ENCODE measurements around the gene PTP4A2. TPM values are rescaled to one million over a fixed set of nuclear protein-coding genes. Genes with fewer than 3 reads are reported as not detected.
A peak's percentile ranks its signal among the peaks of the same experiment; 100 is the strongest.

PTP4A2 gene
- total and polyA plus RNA-seq, 2 of the 8 experiments (the other 6 are each of a cell fraction or from before 2014, with no cell fraction given), result 87.4 to 214 TPM

DNA sequence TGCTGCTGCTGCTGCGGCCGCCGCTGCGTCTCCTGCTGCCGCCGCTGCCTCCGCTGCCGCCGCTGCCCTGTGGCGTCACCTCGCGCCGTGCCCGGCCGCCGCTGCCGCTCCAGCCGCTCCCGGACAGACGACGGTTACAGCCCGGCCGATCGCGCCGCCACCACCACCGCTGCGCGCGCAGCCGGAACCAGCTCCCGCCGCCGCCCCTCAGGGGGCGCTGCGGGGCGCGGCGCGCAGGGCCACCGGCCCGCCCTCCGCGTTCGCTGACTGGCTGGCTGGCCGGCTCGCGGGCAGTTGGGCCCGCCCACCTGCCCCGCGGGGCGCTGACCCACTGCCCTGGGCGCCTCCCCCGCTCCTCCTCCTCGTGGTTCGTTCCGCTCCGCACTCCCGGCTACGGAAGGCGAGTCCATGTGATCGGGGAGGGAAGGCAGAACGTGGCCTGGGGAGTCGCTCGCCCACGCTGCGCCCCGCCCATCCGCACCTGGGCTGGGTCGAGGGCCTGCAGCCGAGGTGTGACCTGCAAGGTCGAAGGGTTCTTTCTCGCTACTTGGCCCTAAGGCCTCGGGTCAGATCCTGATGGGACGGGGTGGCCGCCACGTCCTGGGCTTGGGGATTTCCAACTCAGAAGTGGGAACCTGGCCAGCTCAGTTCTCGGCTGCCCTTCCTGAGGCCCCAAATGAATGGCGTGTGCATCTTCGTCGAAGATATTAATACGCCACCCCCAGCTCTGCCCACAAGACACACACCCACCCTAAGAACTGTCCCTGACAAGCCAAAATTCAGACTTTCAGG is at the start of gene PTP4A2 (continued):
- TF ChIP-seq EP300 (IDR thresholded peaks at IDR 0.05; ENCODE audit: borderline replicate concordance in 1 of 2, low read depth in 2 of 2, low read length in 2 of 2) (peak in 1 of 2 experiments; percentile 100; a peak in 2 of 3 replicates), BACH1 (IDR thresholded peaks at IDR 0.05; ENCODE audit: low read length) (0 out of 2 replicates have a peak, but pooled peaks have one; percentile 44), KDM1A (IDR thresholded peaks at IDR 0.05; ENCODE audit: borderline replicate concordance, low read length) (peak; percentile 58; the same call in 1 of the 2 replicates), SRF (IDR thresholded peaks at IDR 0.05; ENCODE audit: low read depth, low read length) (no peak), TBP (IDR thresholded peaks at IDR 0.05; ENCODE audit: low read depth, low read length) (peak; percentile 23; the same call in 1 of the 2 replicates), POU5F1 (IDR thresholded peaks at IDR 0.05; ENCODE audit: low read depth, low read length) (no peak), BCL11A (IDR thresholded peaks at IDR 0.05; ENCODE audit: low read depth in 2 of 2, low read length in 2 of 2) (no peak), ASH2L (IDR thresholded peaks at IDR 0.05; ENCODE audit: low read length) (no peak)
- TF ChIP-seq, protein P1, sequence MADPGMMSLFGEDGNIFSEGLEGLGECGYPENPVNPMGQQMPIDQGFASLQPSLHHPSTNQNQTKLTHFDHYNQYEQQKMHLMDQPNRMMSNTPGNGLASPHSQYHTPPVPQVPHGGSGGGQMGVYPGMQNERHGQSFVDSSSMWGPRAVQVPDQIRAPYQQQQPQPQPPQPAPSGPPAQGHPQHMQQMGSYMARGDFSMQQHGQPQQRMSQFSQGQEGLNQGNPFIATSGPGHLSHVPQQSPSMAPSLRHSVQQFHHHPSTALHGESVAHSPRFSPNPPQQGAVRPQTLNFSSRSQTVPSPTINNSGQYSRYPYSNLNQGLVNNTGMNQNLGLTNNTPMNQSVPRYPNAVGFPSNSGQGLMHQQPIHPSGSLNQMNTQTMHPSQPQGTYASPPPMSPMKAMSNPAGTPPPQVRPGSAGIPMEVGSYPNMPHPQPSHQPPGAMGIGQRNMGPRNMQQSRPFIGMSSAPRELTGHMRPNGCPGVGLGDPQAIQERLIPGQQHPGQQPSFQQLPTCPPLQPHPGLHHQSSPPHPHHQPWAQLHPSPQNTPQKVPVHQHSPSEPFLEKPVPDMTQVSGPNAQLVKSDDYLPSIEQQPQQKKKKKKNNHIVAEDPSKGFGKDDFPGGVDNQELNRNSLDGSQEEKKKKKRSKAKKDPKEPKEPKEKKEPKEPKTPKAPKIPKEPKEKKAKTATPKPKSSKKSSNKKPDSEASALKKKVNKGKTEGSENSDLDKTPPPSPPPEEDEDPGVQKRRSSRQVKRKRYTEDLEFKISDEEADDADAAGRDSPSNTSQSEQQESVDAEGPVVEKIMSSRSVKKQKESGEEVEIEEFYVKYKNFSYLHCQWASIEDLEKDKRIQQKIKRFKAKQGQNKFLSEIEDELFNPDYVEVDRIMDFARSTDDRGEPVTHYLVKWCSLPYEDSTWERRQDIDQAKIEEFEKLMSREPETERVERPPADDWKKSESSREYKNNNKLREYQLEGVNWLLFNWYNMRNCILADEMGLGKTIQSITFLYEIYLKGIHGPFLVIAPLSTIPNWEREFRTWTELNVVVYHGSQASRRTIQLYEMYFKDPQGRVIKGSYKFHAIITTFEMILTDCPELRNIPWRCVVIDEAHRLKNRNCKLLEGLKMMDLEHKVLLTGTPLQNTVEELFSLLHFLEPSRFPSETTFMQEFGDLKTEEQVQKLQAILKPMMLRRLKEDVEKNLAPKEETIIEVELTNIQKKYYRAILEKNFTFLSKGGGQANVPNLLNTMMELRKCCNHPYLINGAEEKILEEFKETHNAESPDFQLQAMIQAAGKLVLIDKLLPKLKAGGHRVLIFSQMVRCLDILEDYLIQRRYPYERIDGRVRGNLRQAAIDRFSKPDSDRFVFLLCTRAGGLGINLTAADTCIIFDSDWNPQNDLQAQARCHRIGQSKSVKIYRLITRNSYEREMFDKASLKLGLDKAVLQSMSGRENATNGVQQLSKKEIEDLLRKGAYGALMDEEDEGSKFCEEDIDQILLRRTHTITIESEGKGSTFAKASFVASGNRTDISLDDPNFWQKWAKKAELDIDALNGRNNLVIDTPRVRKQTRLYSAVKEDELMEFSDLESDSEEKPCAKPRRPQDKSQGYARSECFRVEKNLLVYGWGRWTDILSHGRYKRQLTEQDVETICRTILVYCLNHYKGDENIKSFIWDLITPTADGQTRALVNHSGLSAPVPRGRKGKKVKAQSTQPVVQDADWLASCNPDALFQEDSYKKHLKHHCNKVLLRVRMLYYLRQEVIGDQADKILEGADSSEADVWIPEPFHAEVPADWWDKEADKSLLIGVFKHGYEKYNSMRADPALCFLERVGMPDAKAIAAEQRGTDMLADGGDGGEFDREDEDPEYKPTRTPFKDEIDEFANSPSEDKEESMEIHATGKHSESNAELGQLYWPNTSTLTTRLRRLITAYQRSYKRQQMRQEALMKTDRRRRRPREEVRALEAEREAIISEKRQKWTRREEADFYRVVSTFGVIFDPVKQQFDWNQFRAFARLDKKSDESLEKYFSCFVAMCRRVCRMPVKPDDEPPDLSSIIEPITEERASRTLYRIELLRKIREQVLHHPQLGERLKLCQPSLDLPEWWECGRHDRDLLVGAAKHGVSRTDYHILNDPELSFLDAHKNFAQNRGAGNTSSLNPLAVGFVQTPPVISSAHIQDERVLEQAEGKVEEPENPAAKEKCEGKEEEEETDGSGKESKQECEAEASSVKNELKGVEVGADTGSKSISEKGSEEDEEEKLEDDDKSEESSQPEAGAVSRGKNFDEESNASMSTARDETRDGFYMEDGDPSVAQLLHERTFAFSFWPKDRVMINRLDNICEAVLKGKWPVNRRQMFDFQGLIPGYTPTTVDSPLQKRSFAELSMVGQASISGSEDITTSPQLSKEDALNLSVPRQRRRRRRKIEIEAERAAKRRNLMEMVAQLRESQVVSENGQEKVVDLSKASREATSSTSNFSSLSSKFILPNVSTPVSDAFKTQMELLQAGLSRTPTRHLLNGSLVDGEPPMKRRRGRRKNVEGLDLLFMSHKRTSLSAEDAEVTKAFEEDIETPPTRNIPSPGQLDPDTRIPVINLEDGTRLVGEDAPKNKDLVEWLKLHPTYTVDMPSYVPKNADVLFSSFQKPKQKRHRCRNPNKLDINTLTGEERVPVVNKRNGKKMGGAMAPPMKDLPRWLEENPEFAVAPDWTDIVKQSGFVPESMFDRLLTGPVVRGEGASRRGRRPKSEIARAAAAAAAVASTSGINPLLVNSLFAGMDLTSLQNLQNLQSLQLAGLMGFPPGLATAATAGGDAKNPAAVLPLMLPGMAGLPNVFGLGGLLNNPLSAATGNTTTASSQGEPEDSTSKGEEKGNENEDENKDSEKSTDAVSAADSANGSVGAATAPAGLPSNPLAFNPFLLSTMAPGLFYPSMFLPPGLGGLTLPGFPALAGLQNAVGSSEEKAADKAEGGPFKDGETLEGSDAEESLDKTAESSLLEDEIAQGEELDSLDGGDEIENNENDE (IDR thresholded peaks at IDR 0.05; ENCODE audit: insufficient replicate concordance, low read length), result no peak
